ENCODE results near the gene ATN1. TPM values are rescaled to one million over a fixed set of nuclear protein-coding genes. Genes with fewer than 3 reads are reported as not detected.
A peak's percentile ranks its signal among the peaks of the same experiment; 100 is the strongest.
"Not testable (repeated sequence)": the region's sequence is repeated elsewhere in the genome, so short reads cannot be mapped to it uniquely, and the experiment has no call there.

The ATN1 gene
- total RNA-seq, 2 donors from 2014 or later, result 64.6 to 78.9 TPM

DNA sequence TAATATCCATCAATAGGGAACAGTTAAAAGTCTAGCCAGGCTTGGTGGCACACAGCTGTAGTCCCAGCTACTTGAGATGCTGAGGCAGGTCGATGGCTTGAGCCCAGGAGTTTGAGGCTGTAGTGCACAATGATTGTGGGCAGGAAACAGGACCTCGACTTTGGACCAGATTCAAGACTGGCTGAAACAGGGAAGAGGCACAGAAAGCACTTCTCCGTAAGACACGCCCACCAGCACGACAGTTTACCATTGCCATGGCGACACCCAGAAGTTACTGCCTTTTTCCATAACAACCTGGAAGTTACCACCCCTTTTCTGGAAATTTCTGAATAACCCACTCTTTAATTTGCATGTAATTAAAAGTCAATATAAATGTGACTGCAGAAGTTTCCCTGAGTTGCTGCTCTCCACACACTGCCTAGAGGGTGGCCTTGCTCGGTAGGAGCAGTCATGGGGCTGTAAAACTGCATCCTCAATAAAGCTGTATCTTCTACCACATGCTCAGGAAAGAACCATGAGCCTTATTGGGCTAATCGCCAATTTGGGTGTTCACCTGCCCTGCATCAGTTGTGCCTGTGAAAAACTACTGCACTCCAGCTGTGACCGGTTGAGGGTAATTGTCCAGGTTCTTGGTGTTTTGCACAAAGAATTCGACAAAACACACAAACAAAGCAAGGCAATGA lies 27.8 kb upstream of the ATN1 start:
- intact Hi-C loops (cut with DNase I, micrococcal nuclease), result no loop called here
- peak; percentile 76 for ATAC-seq

GRCh38 chr12:6902448-6902847 lies 25.3 kb upstream of the ATN1 start:
- no peak for DNase-seq

More for the DNA sequence above, 27.8 kb upstream of the ATN1 start:
- peak; percentile 85 to 91 for DNase-seq

DNA sequence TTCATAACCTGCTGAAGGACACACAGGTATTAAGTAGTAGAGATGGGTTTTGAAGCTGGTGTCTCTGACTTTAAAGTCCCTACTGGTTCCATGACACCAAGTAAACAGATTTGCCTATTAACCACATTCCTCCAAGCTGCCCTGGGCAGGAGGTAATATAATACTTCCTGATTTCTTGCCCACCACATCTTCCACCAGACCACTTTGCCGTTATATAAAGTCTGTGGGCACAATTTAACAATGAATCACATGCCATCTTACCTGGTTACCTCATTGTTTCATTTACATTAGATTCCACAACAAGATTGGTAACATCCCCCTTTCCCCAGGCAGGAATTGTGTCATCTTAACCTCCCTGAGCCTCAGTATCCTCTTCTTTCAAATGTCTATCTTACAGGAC lies 24.0 kb upstream of the ATN1 start:
- ATAC-seq (no peak), DNase-seq (no peak)

More at GRCh38 chr12:6902448-6902847, 25.3 kb upstream of the ATN1 start:
- ATAC-seq, result peak; percentile 6
- intact Hi-C loops (cut with DNase I, micrococcal nuclease), result no loop called here

DNA sequence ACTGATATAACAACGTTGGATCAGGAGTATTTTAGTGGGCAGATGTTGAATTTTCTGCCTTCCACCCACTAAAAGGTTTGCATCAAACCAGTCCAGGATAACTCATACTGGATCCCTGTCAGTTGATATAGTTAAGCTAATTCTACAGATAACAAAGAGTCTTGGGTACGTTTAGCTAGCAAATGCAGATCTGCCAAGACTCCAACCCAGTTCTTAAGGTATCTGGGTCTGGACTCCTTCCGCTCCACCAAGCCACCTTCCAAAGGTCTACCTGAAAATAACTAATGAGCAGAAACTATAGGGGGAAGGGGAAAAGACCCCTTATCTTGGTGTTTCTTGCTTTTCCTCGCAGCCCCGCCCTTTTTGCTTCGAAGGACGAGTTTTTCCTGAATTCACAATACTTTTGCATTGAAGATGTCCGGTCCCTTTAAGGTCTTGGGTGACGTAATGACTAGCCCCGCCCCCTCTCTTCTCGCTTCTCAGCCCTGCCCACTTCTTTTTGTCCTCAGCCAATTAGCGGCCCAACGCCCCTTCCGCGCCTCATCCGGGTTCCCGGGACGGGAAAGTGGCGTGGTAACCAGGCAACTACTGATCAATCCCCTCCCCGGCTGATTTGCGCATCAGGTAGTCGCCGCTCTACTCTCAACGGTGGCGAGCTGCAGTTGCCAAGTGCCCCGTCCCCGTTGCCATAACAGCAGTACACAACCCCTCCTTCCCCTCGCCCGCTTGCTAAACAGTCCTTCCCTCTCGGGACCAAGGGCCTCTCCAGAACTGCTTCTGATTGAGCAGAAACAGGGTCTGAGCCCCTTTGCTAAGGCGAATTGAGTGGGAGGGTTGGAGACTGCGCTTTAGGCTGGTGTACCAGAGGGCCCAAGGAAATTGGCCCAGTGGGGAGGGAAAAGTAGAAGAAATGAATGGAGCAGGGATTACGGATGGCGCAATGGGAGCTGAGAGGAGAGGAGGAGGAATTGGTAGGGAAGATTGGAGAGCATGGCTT lies 23.2 kb upstream of the ATN1 start, which contains the start of gene LRRC23:
TSS of gene LRRC23 (plus strand) at position 543 of the 997 bp plus-strand sequence. CDS start 812 bp downstream, outside the sequence.
- intact Hi-C loops (cut with DNase I, micrococcal nuclease), result no loop called here
- ATAC-seq, result peak; percentile 86
- peak; percentile 98 to 100 for DNase-seq

More for the DNA sequence above, 24.0 kb upstream of the ATN1 start:
- intact Hi-C loops (cut with DNase I, micrococcal nuclease), result no loop called here

DNA sequence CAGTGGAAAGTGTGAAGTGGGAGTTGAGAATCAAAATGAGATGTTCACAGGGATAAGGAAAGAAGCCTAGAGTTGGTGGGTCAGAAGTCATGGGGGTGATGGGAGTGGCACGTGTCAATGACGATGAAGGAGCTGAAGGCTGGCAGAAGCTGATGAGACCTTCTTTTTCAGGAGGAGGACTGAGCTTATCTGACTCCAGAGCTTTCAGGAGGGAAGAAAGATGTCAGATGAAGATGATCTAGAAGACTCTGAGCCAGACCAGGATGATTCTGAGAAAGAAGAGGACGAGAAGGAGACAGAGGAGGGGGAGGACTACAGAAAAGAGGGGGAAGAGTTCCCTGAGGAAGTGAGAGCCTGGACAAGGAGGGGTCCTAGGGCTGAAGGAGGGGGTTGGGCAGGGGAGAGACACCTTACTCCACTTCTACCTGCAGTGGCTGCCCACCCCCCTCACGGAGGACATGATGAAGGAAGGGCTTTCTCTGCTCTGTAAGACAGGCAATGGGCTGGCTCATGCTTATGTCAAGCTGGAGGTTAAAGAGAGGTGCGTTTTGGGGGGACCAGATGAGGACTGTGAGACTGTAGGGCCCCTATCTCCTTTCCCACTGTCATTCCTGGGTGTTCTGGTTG lies 22.2 kb upstream of the ATN1 start:
- ATAC-seq (no peak), DNase-seq (no peak)
- intact Hi-C loops (cut with DNase I, micrococcal nuclease), result no loop called here

DNA sequence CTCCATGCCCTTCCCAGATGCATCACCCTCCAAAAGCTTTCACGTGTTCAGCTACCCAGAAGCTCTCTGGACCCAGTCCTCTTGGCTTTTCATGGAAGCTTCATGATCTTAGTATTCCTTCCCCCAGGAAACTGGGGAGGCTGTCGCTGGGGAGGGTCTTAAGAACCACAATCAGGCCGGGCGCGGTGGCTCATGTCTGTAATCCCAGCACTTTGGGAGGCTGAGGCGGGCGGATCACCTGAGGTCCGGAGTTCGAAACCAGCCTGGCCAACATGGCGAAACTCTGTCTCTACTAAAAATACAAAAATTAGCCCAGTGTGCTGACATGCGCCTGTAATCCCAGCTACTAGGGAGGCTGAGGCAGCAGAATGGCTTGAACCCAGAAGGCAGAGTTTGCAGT lies 19.6 kb upstream of the ATN1 start:
- ATAC-seq; DNase-seq; intact Hi-C loops (cut with DNase I, micrococcal nuclease): not testable (repeated sequence)

GRCh38 chr12:6909421-6910145 lies 18.2 kb upstream of the ATN1 start:
- intact Hi-C loops (cut with DNase I, micrococcal nuclease), result no loop called here
- ATAC-seq (no peak), DNase-seq (no peak)

DNA sequence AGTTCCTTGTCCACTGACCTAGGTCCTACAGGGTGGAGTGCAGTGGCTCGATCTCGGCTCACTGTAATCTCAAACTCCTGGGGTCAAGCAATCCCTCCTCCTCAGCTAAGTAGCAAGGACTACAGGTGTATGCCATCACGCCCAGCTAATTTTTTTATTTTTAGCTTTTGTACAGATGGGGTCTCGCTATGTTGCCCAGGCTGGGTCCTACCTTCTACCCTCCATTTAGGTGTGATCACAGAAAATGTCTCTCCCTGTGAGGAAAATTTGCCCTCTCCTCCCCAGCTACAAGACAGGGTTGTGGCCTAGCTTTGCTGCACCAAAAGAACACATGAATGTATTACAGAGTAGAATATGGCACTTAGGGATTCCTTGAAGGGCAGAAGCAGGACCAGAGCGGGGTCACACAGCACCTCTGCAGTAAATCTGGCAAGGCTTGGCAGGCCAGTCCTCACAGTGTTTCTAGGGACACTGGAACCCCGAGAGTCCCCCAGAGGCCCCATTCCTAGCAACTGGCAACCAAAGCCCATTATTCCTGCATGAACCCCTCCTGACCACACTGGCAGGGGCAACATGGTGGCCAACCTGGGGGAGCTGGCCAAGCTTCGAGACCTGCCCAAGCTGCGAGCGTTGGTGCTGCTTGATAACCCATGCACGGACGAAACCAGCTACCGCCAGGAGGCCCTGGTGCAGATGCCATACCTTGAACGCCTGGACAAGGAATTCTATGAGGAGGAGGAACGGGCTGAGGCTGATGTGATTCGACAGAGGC lies 15.4 kb upstream of the ATN1 start:
- no peak for ATAC-seq
- no peak for DNase-seq
- intact Hi-C loops (cut with DNase I, micrococcal nuclease), result no loop called here

DNA sequence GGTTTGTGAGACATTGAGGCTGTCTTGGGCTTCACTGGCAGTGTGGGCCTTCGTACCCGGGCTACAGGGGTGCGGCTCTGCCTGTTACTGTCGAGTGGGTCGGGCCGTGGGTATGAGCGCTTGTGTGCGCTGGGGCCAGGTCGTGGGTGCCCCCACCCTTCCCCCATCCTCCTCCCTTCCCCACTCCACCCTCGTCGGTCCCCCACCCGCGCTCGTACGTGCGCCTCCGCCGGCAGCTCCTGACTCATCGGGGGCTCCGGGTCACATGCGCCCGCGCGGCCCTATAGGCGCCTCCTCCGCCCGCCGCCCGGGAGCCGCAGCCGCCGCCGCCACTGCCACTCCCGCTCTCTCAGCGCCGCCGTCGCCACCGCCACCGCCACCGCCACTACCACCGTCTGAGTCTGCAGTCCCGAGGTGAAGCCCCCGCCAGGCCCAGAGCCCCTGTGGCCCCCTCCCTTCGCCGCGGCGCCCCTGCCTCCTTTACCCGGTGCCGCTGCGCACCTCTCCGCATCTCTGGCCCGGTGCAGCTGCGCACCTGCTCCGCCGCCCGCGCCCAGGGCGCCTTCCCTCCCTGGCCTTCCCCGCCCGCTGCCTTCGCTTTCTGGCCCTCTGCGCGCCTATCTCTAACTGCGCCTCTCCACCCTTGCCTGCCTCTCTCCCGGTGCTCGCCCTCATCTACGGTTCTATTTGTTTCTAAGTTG lies 13.4 kb upstream of the ATN1 start, which contains the start of gene ENO2:
TSS of gene ENO2 (plus strand) at position 335 of the 701 bp plus-strand sequence. CDS start 1,253 bp downstream, outside the sequence.
- peak; percentile 76 for ATAC-seq
- intact Hi-C loops (cut with DNase I, micrococcal nuclease), result no loop called here
- DNase-seq, result peak; percentile 80

GRCh38 chr12:6914947-6915788 lies 12.6 kb upstream of the ATN1 start:
- DNase-seq, result peak in 1 of 2 donors; percentile 52
- ATAC-seq, result peak; percentile 41
- intact Hi-C loops (cut with DNase I, micrococcal nuclease), result no loop called here

GRCh38 chr12:6915789-6916285 lies 11.9 kb upstream of the ATN1 start:
- no peak for ATAC-seq
- intact Hi-C loops (cut with DNase I, micrococcal nuclease), result no loop called here
- no peak for DNase-seq

DNA sequence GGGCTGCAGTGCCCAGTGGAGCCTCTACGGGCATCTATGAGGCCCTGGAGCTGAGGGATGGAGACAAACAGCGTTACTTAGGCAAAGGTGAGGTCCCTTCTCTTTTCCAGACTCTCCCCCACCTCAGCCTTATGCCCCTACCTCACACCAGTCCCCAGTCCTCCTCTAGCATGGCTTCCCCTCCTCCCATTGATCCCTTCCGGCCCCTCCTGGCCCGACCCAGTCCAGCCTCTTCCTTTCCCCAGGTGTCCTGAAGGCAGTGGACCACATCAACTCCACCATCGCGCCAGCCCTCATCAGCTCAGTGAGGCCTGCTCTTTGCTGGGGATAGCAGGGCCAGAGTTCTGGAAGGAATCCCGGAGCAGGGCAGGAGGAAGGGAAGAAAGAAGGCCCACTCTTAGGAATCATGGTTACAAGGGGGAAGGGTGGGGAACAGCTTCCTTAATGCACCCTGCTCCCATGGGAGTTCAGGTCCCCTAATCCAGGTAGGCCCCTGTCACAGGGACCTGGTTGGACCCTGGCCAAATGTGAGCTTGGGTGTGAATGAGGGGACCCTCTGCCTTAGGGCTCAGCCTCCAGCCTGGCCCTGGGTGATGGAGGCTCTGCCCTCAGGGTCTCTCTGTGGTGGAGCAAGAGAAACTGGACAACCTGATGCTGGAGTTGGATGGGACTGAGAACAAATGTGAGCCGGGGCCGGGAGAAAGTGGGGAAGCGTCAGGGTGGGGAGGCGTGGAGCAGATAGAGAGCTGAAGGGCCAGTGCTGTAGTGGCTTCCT lies 11.1 kb upstream of the ATN1 start:
- no peak for ATAC-seq
- DNase-seq, result no peak
- intact Hi-C loops (cut with DNase I, micrococcal nuclease), result no loop called here

- no peak for ATAC-seq
These were observed 10.1 kb upstream of the ATN1 start for GRCh38 chr12:6917491-6918231.

DNA sequence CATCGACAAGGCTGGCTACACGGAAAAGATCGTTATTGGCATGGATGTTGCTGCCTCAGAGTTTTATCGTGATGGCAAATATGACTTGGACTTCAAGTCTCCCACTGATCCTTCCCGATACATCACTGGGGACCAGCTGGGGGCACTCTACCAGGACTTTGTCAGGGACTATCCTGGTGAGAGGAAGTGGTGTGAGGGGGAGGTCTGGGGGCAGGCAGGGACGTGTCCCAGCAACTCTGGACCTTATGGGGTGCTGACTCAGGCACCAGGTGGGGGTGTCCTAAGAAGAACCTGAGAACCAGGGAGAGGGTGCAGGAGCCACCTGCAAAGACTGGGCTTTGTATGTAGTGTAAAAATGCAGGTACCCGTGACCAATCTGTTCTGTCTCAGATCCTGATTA lies 8.2 kb upstream of the ATN1 start:
- DNase-seq (no peak), ATAC-seq (no peak)
- intact Hi-C loops (cut with DNase I, micrococcal nuclease), result no loop called here

More at GRCh38 chr12:6917491-6918231, 10.1 kb upstream of the ATN1 start:
- intact Hi-C loops (cut with DNase I, micrococcal nuclease), result no loop called here
- no peak for DNase-seq

DNA sequence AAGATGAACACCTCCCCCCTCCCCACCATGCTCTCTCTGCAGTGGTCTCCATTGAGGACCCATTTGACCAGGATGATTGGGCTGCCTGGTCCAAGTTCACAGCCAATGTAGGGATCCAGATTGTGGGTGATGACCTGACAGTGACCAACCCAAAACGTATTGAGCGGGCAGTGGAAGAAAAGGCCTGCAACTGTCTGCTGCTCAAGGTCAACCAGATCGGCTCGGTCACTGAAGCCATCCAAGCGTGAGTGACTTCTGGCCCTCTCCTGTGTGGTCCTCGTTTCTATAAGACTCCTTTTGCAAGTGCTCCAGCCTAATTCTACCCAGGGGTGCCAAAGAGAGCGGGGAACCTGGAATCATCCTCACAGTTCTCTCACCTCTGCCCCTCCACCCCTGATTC lies 6.2 kb upstream of the ATN1 start:
- no peak for DNase-seq
- ATAC-seq, result no peak
- intact Hi-C loops (cut with DNase I, micrococcal nuclease), result no loop called here
